Neural cell (in vitro differentiated cells): Measurements from ENCODE around the gene ANKZF1.

Source experiments
- EP300 ChIP-seq: fragments of 450-650 bp; conservative IDR thresholded peaks from 2 replicates; pipeline ENCODE4 v1.6.1; 2014; ENCODE audit warnings: antibody characterized with exemption, mild to moderate bottlenecking, moderate library complexity; ENCODE audit not compliant: poor library complexity, severe bottlenecking
- MXI1 ChIP-seq: fragments of 450-650 bp; conservative IDR thresholded peaks from 2 replicates; pipeline ENCODE4 v1.6.1; 2014; ENCODE audit warnings: antibody characterized with exemption, mild to moderate bottlenecking; ENCODE audit not compliant: poor library complexity, severe bottlenecking
- RAD21 ChIP-seq: fragments of 450-650 bp; conservative IDR thresholded peaks from 2 replicates; pipeline ENCODE4 v1.6.1; 2014; ENCODE audit warnings: antibody characterized with exemption, mild to moderate bottlenecking, moderate library complexity
- TAF1 ChIP-seq: IDR thresholded peaks from 2 replicates; pipeline ENCODE4 v1.6.1; 2012; ENCODE audit warnings: low read depth
- TF ChIP-seq, protein P1 (sequence below): fragments of 450-650 bp; IDR thresholded peaks from 2 replicates; pipeline ENCODE4 v1.5.1; 2014; ENCODE audit warnings: antibody characterized with exemption, mild to moderate bottlenecking, moderate library complexity; ENCODE audit not compliant: poor library complexity, severe bottlenecking
- TF ChIP-seq, protein P2 (sequence below): IDR thresholded peaks from 2 replicates; pipeline ENCODE4 v1.6.1; 2012; ENCODE audit warnings: borderline replicate concordance

DNA sequence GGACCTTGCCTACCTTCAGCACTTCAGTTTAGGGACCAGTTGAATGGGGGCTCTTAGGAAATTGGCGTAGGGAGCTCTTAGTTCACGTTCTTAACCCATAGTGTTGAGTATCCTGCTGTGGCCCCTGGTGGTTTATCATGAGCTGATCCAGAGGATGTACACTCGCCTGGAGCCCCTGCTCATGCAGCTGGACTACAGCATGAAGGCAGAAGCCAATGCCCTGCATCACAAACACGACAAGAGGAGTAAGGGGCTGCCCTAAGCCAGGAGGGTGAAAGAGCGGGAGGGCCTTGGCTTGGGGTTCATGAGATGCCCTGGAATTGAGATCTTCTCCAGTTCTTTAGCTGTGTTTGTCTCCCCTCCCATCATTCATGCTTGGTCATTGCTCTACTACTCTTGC is 48.6 kb upstream of the ANKZF1 start:
- TF ChIP-seq, protein P1, sequence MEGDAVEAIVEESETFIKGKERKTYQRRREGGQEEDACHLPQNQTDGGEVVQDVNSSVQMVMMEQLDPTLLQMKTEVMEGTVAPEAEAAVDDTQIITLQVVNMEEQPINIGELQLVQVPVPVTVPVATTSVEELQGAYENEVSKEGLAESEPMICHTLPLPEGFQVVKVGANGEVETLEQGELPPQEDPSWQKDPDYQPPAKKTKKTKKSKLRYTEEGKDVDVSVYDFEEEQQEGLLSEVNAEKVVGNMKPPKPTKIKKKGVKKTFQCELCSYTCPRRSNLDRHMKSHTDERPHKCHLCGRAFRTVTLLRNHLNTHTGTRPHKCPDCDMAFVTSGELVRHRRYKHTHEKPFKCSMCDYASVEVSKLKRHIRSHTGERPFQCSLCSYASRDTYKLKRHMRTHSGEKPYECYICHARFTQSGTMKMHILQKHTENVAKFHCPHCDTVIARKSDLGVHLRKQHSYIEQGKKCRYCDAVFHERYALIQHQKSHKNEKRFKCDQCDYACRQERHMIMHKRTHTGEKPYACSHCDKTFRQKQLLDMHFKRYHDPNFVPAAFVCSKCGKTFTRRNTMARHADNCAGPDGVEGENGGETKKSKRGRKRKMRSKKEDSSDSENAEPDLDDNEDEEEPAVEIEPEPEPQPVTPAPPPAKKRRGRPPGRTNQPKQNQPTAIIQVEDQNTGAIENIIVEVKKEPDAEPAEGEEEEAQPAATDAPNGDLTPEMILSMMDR, result no peak
- TF ChIP-seq RAD21 (no peak), EP300 (no peak), TAF1 (no peak), MXI1 (no peak)
- TF ChIP-seq, protein P2, sequence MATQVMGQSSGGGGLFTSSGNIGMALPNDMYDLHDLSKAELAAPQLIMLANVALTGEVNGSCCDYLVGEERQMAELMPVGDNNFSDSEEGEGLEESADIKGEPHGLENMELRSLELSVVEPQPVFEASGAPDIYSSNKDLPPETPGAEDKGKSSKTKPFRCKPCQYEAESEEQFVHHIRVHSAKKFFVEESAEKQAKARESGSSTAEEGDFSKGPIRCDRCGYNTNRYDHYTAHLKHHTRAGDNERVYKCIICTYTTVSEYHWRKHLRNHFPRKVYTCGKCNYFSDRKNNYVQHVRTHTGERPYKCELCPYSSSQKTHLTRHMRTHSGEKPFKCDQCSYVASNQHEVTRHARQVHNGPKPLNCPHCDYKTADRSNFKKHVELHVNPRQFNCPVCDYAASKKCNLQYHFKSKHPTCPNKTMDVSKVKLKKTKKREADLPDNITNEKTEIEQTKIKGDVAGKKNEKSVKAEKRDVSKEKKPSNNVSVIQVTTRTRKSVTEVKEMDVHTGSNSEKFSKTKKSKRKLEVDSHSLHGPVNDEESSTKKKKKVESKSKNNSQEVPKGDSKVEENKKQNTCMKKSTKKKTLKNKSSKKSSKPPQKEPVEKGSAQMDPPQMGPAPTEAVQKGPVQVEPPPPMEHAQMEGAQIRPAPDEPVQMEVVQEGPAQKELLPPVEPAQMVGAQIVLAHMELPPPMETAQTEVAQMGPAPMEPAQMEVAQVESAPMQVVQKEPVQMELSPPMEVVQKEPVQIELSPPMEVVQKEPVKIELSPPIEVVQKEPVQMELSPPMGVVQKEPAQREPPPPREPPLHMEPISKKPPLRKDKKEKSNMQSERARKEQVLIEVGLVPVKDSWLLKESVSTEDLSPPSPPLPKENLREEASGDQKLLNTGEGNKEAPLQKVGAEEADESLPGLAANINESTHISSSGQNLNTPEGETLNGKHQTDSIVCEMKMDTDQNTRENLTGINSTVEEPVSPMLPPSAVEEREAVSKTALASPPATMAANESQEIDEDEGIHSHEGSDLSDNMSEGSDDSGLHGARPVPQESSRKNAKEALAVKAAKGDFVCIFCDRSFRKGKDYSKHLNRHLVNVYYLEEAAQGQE, result no peak
